DND-41 (cell line): ENCODE data around the gene OSBPL10.

ENCODE experiments used
- ATAC-seq: fragments of 200-7000 bp; cut with Tn5 transposase; 3 replicates; pipeline ENCODE4 v1.9.1; 2021; ENCODE audit warnings: low read depth; ENCODE audit not compliant: insufficient read depth
- DNase-seq: peaks from one replicate; pipeline ENCODE4 v3.0.0-alpha.2; 2020
- H2AFZ ChIP-seq: 2 replicates; pipeline ENCODE4 v1.6.0; 2012; ENCODE audit warnings: low read depth, low read length
- H3K27ac ChIP-seq: 2 replicates; pipeline ENCODE4 v1.5.1; 2012; ENCODE audit warnings: low read length, inconsistent platforms
- H3K27me3 ChIP-seq: fragments of 200-600 bp; sonication (generic); 2 replicates; pipeline ENCODE4 v1.6.0; 2012; ENCODE audit warnings: low read length, mild to moderate bottlenecking, inconsistent platforms; ENCODE audit not compliant: insufficient read depth, poor library complexity
- H3K36me3 ChIP-seq: 2 replicates; pipeline ENCODE4 v1.5.1; 2012; ENCODE audit warnings: low read length, inconsistent platforms; ENCODE audit not compliant: insufficient read depth
- H3K4me1 ChIP-seq: 2 replicates; pipeline ENCODE4 v1.5.1; 2012; ENCODE audit warnings: mild to moderate bottlenecking, low read length; ENCODE audit not compliant: insufficient read depth
- H3K4me2 ChIP-seq: 2 replicates; pipeline ENCODE4 v1.6.0; 2012; ENCODE audit warnings: mild to moderate bottlenecking, moderate library complexity, low read length, inconsistent platforms; ENCODE audit not compliant: insufficient read depth
- H3K4me3 ChIP-seq, 2 experiments: fragments of 200-600 bp in 1 of 2; shearing (Covaris generic) in 1 of 2; 2 replicates each; pipeline ENCODE4 v1.5.1; 2012 to 2016; ENCODE audit warnings: inconsistent platforms in 2 of 2, low read length in 2 of 2, mild to moderate bottlenecking in 2 of 2, low read depth in 1 of 2, moderate library complexity in 1 of 2
- H3K79me2 ChIP-seq: 2 replicates; pipeline ENCODE4 v1.6.0; 2012; ENCODE audit warnings: low read length, inconsistent platforms; ENCODE audit not compliant: insufficient read depth
- H3K9ac ChIP-seq: 2 replicates; pipeline ENCODE4 v1.6.0; 2012; ENCODE audit warnings: low read depth, mild to moderate bottlenecking, inconsistent platforms, low read length, moderate library complexity
- H3K9me3 ChIP-seq: 2 replicates; pipeline ENCODE4 v1.5.1; 2012; ENCODE audit warnings: low read length, moderate library complexity, mild to moderate bottlenecking, inconsistent platforms; ENCODE audit not compliant: insufficient read depth, severe bottlenecking
- H4K20me1 ChIP-seq: 2 replicates; pipeline ENCODE4 v1.6.0; 2012; ENCODE audit warnings: low read length; ENCODE audit not compliant: insufficient read depth
- EZH2 ChIP-seq: IDR thresholded peaks from 3 replicates; pipeline ENCODE4 v1.6.1; 2012; ENCODE audit warnings: borderline replicate concordance, low read depth, mild to moderate bottlenecking, moderate library complexity, low read length, inconsistent platforms; ENCODE audit not compliant: severe bottlenecking
- TF ChIP-seq, protein P1 (sequence below): IDR thresholded peaks from 2 replicates; pipeline ENCODE4 v1.5.1; 2012; ENCODE audit warnings: borderline replicate concordance, low read length, moderate library complexity, mild to moderate bottlenecking; ENCODE audit not compliant: poor library complexity, severe bottlenecking; ENCODE audit errors: extremely low read depth

Gene OSBPL10

DNA sequence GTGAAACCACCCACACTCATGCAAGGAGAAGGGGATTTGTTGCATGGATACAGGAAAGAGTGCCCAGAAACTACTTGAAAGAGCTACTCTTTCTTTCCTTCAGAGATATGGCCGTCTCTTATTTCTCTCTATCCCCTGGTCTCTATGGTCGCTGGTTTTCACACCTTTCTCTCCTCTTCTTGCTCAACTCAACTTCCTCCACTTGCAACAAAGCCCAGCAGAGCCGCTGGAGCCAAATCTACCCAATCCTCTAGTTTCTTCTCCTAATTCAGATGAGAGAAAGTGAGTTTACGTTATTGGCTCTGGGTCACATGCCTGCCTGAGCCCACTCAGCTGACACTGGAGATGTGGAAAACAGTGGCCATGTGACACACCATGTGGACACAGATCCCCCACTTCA lies 215.2 kb downstream of the OSBPL10 start:
- TF ChIP-seq, protein P1, sequence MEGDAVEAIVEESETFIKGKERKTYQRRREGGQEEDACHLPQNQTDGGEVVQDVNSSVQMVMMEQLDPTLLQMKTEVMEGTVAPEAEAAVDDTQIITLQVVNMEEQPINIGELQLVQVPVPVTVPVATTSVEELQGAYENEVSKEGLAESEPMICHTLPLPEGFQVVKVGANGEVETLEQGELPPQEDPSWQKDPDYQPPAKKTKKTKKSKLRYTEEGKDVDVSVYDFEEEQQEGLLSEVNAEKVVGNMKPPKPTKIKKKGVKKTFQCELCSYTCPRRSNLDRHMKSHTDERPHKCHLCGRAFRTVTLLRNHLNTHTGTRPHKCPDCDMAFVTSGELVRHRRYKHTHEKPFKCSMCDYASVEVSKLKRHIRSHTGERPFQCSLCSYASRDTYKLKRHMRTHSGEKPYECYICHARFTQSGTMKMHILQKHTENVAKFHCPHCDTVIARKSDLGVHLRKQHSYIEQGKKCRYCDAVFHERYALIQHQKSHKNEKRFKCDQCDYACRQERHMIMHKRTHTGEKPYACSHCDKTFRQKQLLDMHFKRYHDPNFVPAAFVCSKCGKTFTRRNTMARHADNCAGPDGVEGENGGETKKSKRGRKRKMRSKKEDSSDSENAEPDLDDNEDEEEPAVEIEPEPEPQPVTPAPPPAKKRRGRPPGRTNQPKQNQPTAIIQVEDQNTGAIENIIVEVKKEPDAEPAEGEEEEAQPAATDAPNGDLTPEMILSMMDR = no peak
- no peak for TF ChIP-seq EZH2
- H2AFZ ChIP-seq = 0 out of 2 replicates have a peak overlapping the region, but pooled peaks have one; percentile 10
- H3K36me3 ChIP-seq = no peaks in the 10 kb centered on the region
- H3K27me3 ChIP-seq = no peaks in the 10 kb centered on the region
- no peaks in the 10 kb centered on the region for H3K4me1 ChIP-seq
- H3K27ac ChIP-seq = no peak overlapping the region
- H3K4me3 ChIP-seq = no peak overlapping the region
- DNase-seq = no peak
- no peaks in the 10 kb centered on the region for H4K20me1 ChIP-seq
- ATAC-seq = no peak
- no peak overlapping the region for H3K4me2 ChIP-seq
- H3K79me2 ChIP-seq = no peaks in the 10 kb centered on the region
- no peaks in the 10 kb centered on the region for H3K9me3 ChIP-seq
- H3K9ac ChIP-seq = no peak overlapping the region

DNA sequence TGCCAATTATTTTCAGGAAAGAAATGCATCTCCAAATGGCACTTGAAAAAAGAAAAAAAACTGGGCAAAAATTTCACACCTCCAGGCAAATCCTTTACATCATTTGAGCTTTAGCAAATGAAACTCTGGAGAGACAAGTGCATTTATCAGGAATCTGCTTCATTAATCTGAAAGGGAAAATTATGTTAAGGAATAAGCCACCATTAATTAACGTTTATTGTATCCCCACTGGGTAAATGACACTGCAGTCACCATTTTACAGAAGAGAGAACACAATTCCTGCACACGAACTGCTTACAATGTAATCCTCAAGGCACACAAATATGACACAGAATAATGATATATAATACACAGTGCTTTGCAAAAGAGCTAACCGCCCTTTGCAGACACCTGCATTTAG lies 217.3 kb downstream of the OSBPL10 start:
- no peak for TF ChIP-seq EZH2
- TF ChIP-seq, protein P1 = no peak

DNA sequence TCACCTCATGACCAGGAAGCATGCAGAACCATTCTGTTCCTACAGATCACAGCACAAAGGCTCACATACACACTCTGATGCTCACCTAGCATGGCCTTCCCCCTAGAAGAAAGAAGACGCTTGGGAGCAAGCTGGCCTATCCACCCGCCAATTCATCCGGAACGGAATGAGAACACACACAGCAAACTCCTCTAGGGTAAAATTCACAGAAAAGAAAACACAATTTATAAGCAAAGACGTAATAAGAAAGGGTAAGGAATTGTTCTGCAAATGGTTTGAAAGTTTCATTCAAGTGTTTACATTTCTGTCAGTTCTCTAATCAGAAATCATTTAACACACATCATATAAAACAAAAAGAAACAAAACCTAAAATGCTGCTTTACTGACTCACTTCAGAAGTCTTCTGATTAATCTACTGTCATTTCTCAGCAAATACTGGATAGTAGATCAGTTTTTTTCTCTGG lies 218.1 kb downstream of the OSBPL10 start:
- ATAC-seq (no peak), DNase-seq (no peak)
- Histone ChIP-seq H3K9me3 (no peaks in the 10 kb centered on the region), H3K36me3 (no peaks in the 10 kb centered on the region), H2AFZ (no peak overlapping the region), H3K9ac (no peak overlapping the region), H3K4me2 (no peak overlapping the region), H3K27ac (no peak overlapping the region), H3K4me3 (no peak overlapping the region), H3K4me1 (no peaks in the 10 kb centered on the region), H3K79me2 (no peaks in the 10 kb centered on the region), H4K20me1 (no peaks in the 10 kb centered on the region), H3K27me3 (no peaks in the 10 kb centered on the region)
- no peak for TF ChIP-seq EZH2
- TF ChIP-seq, protein P1 = no peak

More for the DNA sequence above, 217.3 kb downstream of the OSBPL10 start:
- Histone ChIP-seq H3K36me3 (no peaks in the 10 kb centered on the region), H3K4me3 (no peak overlapping the region), H4K20me1 (no peaks in the 10 kb centered on the region), H3K4me1 (no peaks in the 10 kb centered on the region), H3K9me3 (no peaks in the 10 kb centered on the region), H3K27me3 (no peaks in the 10 kb centered on the region), H3K4me2 (no peak overlapping the region), H3K27ac (no peak overlapping the region), H3K9ac (no peak overlapping the region), H3K79me2 (no peaks in the 10 kb centered on the region), H2AFZ (no peak overlapping the region)
- ATAC-seq (no peak), DNase-seq (no peak)
